K562 (cell line): ENCODE results near the gene LTBP1. TPM values are rescaled to one million over a fixed set of nuclear protein-coding genes. Genes with fewer than 3 reads are reported as not detected.

ENCODE experiments used
- ATAC-seq: fragments of 200-7000 bp; cut with Tn5 transposase; 3 replicates; pipeline ENCODE4 v1.9.1; 2020; ENCODE audit warnings: moderate library complexity
- BruUV-seq: library from RNA; stranded (reverse); fragments of 400-500 nt; replicated peaks from 2 replicates; lab custom pipeline; 2021; lab: Mats Ljungman, UMichigan
- CTCF ChIA-PET: fragments of 300-600 bp; formaldehyde crosslinking; extraction: SDS; loops from one replicate; lab custom pipeline; 2021; ENCODE audit warnings: low intra/inter-chr PET ratio; lab: Yijun Ruan, JAX
- POLR2A ChIA-PET: fragments of 300-600, 350-650 bp; sonication (Branson Sonifier 250); formaldehyde crosslinking; extraction: SDS; loops from one replicate; lab custom pipeline; 2021; ENCODE audit warnings: antibody characterized with exemption, inconsistent platforms; lab: Yijun Ruan, JAX
- DNase-seq, 4 experiments: peaks; one replicate each; pipeline versions ENCODE4 v3.0.0 to v3.0.0-alpha.2; 2011 to 2018; ENCODE audit warnings: low spot score in 3 of 4, mixed read lengths in 3 of 4; ENCODE audit errors: extremely low read depth in 1 of 4
- FAIRE-seq: peaks from 2 replicates; lab custom pipeline; 2011; peaks lifted over from hg19 to GRCh38; lab: Jason Lieb, UNC
- H2AFZ ChIP-seq: 2 replicates; pipeline ENCODE4 v1.6.0; 2011; ENCODE audit warnings: low read depth, low read length, control low read depth, inconsistent platforms
- H3K27ac ChIP-seq: fragments of 200-600 bp; 3 replicates; pipeline ENCODE4 v1.8.0; 2011; ENCODE audit warnings: low read depth, mild to moderate bottlenecking, control low read depth, inconsistent platforms, low read length, moderate library complexity, mixed read lengths; ENCODE audit errors: extremely low read depth
- H3K27me3 ChIP-seq, 2 experiments: fragments of 300-600 bp in 1 of 2; 2 replicates in 1 of 2; 3 replicates in 1 of 2; pipeline versions ENCODE4 v1.6.0 to v1.8.0; 2011; ENCODE audit warnings: inconsistent platforms in 2 of 2, low read length in 2 of 2, mild to moderate bottlenecking in 1 of 2, mixed read lengths in 1 of 2, moderate library complexity in 1 of 2; ENCODE audit not compliant: control insufficient read depth in 2 of 2, insufficient read depth in 2 of 2
- H3K36me3 ChIP-seq: fragments of 300-600 bp; 3 replicates; pipeline ENCODE4 v1.8.0; 2011; ENCODE audit warnings: mild to moderate bottlenecking, low read length, inconsistent platforms; ENCODE audit not compliant: control insufficient read depth, insufficient read depth
- H3K4me1 ChIP-seq, 2 experiments: fragments of 200-600 bp in 1 of 2; replicated peaks in 1 of 2; 2 replicates in 1 of 2; 3 replicates in 1 of 2; pipeline versions ENCODE4 v1.5.1 to v1.8.0; 2011; ENCODE audit warnings: inconsistent platforms in 2 of 2, low read length in 2 of 2, mild to moderate bottlenecking in 1 of 2, mixed read lengths in 1 of 2, moderate library complexity in 1 of 2; ENCODE audit not compliant: control insufficient read depth in 2 of 2, insufficient read depth in 2 of 2
- H3K4me2 ChIP-seq: 2 replicates; pipeline ENCODE4 v1.6.1; 2011; ENCODE audit warnings: low read length, control low read depth, inconsistent platforms, mixed read lengths; ENCODE audit not compliant: insufficient read depth
- H3K4me3 ChIP-seq: fragments of 200-600 bp; sonication (generic), shearing (Covaris generic); 2 replicates; pipeline ENCODE4 v1.5.1; 2016; ENCODE audit warnings: control low read depth, inconsistent platforms
- H3K79me2 ChIP-seq: fragments of 200-600 bp; 3 replicates; pipeline ENCODE4 v1.8.0; 2011; ENCODE audit warnings: low read length, inconsistent platforms; ENCODE audit not compliant: control insufficient read depth, insufficient read depth
- H3K9ac ChIP-seq, 2 experiments: 2 replicates each; pipeline versions ENCODE4 v1.6.0 to v1.6.1; 2011; ENCODE audit warnings: low read depth in 2 of 2, low read length in 2 of 2, control low read depth in 1 of 2, inconsistent platforms in 1 of 2, mild to moderate bottlenecking in 1 of 2, mixed read lengths in 1 of 2; ENCODE audit not compliant: insufficient read depth in 1 of 2
- H3K9me1 ChIP-seq: one replicate; pipeline ENCODE4 v1.6.0; 2011; ENCODE audit warnings: inconsistent platforms, mild to moderate bottlenecking, low read length, moderate library complexity; ENCODE audit not compliant: control insufficient read depth, insufficient read depth
- H3K9me3 ChIP-seq: replicated peaks from 2 replicates; pipeline ENCODE4 v1.5.1; 2011; ENCODE audit warnings: low read depth, low read length, inconsistent platforms; ENCODE audit not compliant: control insufficient read depth, insufficient read depth
- H4K20me1 ChIP-seq: replicated peaks from 2 replicates; pipeline ENCODE4 v1.6.1; 2011; ENCODE audit warnings: low read length, inconsistent platforms, mixed read lengths; ENCODE audit not compliant: control insufficient read depth, insufficient read depth
- BRF1 ChIP-seq: IDR thresholded peaks from 3 replicates; pipeline ENCODE4 v1.6.1; 2011; ENCODE audit warnings: borderline replicate concordance, mild to moderate bottlenecking; ENCODE audit not compliant: insufficient read length; ENCODE audit errors: extremely low read depth
- E2F6 ChIP-seq, 2 experiments: IDR thresholded peaks; 2 replicates each; pipeline ENCODE4 v1.6.1; 2011; ENCODE audit warnings: borderline replicate concordance in 1 of 2, control low read depth in 1 of 2, low read depth in 1 of 2, low read length in 1 of 2, mild to moderate bottlenecking in 1 of 2, mixed read lengths in 1 of 2, moderate library complexity in 1 of 2; ENCODE audit not compliant: insufficient read depth in 1 of 2, insufficient read length in 1 of 2, poor library complexity in 1 of 2, severe bottlenecking in 1 of 2; ENCODE audit errors: extremely low read depth in 1 of 2
- ELF2 ChIP-seq: fragments of 250-450 bp; sonication (Bioruptor Pico); IDR thresholded peaks from 2 replicates; pipeline ENCODE4 v1.5.0; 2021; ENCODE audit warnings: mild to moderate bottlenecking
- MTA1 ChIP-seq: fragments of 450-650 bp; IDR thresholded peaks from 2 replicates; pipeline ENCODE4 v1.6.1; 2017; ENCODE audit warnings: borderline replicate concordance
- MXI1 ChIP-seq: IDR thresholded peaks from 2 replicates; pipeline ENCODE4 v1.6.1; 2011; ENCODE audit warnings: low read depth, mild to moderate bottlenecking, improper control_type of control experiment, low read length
- SRSF9 ChIP-seq: fragments of 200-400 bp; formaldehyde crosslinking; IDR thresholded peaks from 2 replicates; pipeline ENCODE4 v1.6.1; 2017; ENCODE audit warnings: low read depth, low read length, borderline replicate concordance
- THRB ChIP-seq: fragments of 450-650 bp; formaldehyde crosslinking; conservative IDR thresholded peaks from 2 replicates; pipeline ENCODE4 v1.4.0; 2022; ENCODE audit warnings: mild to moderate bottlenecking, missing genetic modification characterization
- ZBTB26 ChIP-seq: fragments of 450-650 bp; formaldehyde crosslinking; IDR thresholded peaks from 2 replicates; pipeline ENCODE4 v1.4.0; 2022; ENCODE audit warnings: missing genetic modification characterization
- ZNF512 ChIP-seq: IDR thresholded peaks from 2 replicates; pipeline ENCODE4 v1.6.1; 2016; ENCODE audit warnings: missing genetic modification characterization, missing compliant biosample characterization
- WGBS: fragments of 100-300 bp; shearing (Covaris generic); methylation state at CpG from one replicate; pipeline ENCODE4 v1.1.6; 2016; ENCODE audit warnings: low coverage, mixed read lengths; ENCODE audit not compliant: insufficient coverage; ENCODE audit errors: missing lambda C conversion rate; 5-methylcytosine and 5-hydroxymethylcytosine counted together
- in situ Hi-C: fragments of 300-500 bp; cut with MboI; formaldehyde crosslinking; loops from 4 replicates; pipeline ENCODE4 v1.15.0; 2018; ENCODE audit warnings: inconsistent platforms, mixed read lengths
- intact Hi-C: fragments of 100-400 bp; cut with micrococcal nuclease; formaldehyde crosslinking; loops from 2 replicates; pipeline ENCODE4 v1.14.2; 2022
- polyA plus RNA-seq, 8 experiments: library from polyadenylated mRNA; depleted of rRNA in 4 of 8; stranded (reverse) in 5 of 8; unstranded in 3 of 8; fragments of >200 nt; fragmentation: Nextera tagmentation in 2 of 8; fragmentation: Illumina TruSeq in 1 of 8; extraction: Ambion mirVana in 2 of 8; extraction: Trizol in 1 of 8; gene quantifications; 2 replicates each; pipeline versions ENCODE4 v1.2.1 to v1.2.3, GENCODE V29; 2011 to 2014; ENCODE audit warnings: inconsistent platforms in 1 of 8, missing spikeins in 1 of 8
- total RNA-seq, 7 experiments: library from RNA; depleted of rRNA in 6 of 7; stranded (reverse); fragments of >200 nt in 6 of 7; fragmentation: Illumina TruSeq in 2 of 7; extraction: Trizol in 2 of 7; gene quantifications; 2 replicates each; pipeline versions ENCODE4 v1.2.1 to v1.2.3, GENCODE V29; 2011 to 2021; ENCODE audit warnings: low replicate concordance in 1 of 7

LTBP1 gene
- total and polyA plus RNA-seq, 9 of the 15 experiments (the other 6 are each of a cell fraction or from before 2014, with no cell fraction given): 3.6 to 16.4 (median 8.5) TPM

- WGBS: 31% methylated on average over 1 of the region's 1 CpG
- ATAC-seq: no peak
- CTCF ChIA-PET: no interaction called here
- Histone ChIP-seq H3K36me3 (no peaks in the 10 kb centered on the region), H3K9me3 (no peaks in the 10 kb centered on the region), H3K4me1 (no peaks in the 10 kb centered on the region; a peak in 1 of 5 replicates), H2AFZ (no peak overlapping the region), H3K4me2 (no peak overlapping the region), H3K27ac (no peak overlapping the region), H4K20me1 (no peaks in the 10 kb centered on the region)
- in situ Hi-C loops: no loop called here
- no TSS peak for BruUV-seq
- no peak for FAIRE-seq
- DNase-seq: no peak
- intact Hi-C loops: no loop called here
- POLR2A ChIA-PET: no interaction called here
- TF ChIP-seq BRF1: no peak
- TF ChIP-seq MXI1: no peak
- TF ChIP-seq E2F6 (IDR thresholded peaks at IDR 0.05; ENCODE audit: borderline replicate concordance in 1 of 2, extremely low read depth in 1 of 2, insufficient read depth in 1 of 2, insufficient read length in 1 of 2, low read depth in 1 of 2, low read length in 1 of 2, poor library complexity in 1 of 2, severe bottlenecking in 1 of 2): peak in 1 of 2 experiments; percentile 3
- TF ChIP-seq ZNF512 (tag): peak; percentile 81
- TF ChIP-seq ELF2 (CRISPR knock-in tag): no peak
- TF ChIP-seq SRSF9: no peak
- TF ChIP-seq THRB (CRISPR knock-in tag): 0 out of 2 replicates have a peak, but pooled peaks have one; percentile 15
- TF ChIP-seq ZBTB26 (CRISPR knock-in tag): 0 out of 2 replicates have a peak, but pooled peaks have one; percentile 38
- peak; percentile 53; the same call in 1 of the 2 replicates for TF ChIP-seq MTA1
- TF ChIP-seq, all 486 proteins: peak for 5
- Histone ChIP-seq H3K4me3 (no peak overlapping the region), H3K79me2 (no peaks in the 10 kb centered on the region), H3K9me1 (no peaks in the 10 kb centered on the region), H3K27me3 (peaks cover 0 to 2% of the 10 kb centered on the region in 2 experiments; a peak in 2 of 5 replicates), H3K9ac (no peak overlapping the region)
Measured at GRCh38 chr2:32915694-32916093, 31.1 kb upstream of the LTBP1 start.
